LNCaP clone FGC (cell line): ENCODE data around the gene ICA1L.
"Not testable (repeated sequence)": the region's sequence is repeated elsewhere in the genome, so short reads cannot be mapped to it uniquely, and the experiment has no call there.

ENCODE experiments used
- DNase-seq: peaks from one replicate; pipeline ENCODE4 v3.0.0-alpha.2; 2011; ENCODE audit warnings: low read depth
- H3K4me3 ChIP-seq: 2 replicates; pipeline ENCODE4 v1.5.1; 2011; ENCODE audit warnings: mild to moderate bottlenecking, low read depth, low read length, control low read depth
- TF ChIP-seq, protein P1 (sequence below): IDR thresholded peaks from 2 replicates; pipeline ENCODE4 v1.5.1; 2012; ENCODE audit warnings: mild to moderate bottlenecking; ENCODE audit not compliant: control insufficient read depth, insufficient read depth; ENCODE audit errors: extremely low read depth

Gene ICA1L

DNA sequence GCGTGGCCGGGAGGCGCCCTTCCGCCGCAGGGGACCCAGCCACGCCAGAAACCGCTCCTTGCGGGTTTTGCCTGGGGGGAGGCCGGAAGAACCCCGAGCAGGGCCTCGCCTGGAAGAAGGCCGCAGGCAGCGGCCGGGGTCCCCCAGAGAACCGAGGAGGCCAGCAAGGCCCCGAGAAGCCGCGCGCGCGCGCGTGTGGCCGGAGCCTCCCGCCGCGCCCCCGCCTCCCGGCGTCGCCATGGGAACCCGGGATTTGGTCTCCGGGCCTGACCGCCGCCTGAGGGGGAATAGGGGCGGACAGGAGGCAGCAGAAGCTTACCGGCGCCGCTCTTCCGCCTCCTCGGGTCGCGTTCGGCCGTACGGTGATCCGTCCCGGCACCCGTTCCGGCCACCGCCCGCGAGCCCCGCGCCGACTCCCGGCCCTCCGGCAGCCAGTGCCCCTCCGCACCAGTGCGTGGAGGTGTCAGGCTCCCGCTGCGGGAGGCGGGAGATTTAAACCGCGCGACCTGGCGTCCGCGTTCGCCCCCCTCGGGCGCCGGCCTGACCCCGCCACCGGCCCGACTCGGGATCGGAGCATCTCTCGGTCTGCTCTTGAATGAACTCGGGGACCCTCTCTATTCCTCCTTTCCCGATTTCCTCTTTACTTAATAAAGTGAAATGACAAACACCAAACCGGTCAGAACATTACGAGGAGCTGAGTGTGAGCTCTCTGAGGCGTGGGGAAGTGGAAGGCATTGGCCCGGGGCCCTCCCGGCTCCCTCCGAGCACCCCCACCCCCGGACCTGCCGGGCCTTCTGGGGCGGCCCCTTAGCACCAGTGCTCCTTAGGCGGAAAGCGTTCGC, at the start of gene ICA1L:
ICA1L (minus strand) TSS at position 467 of the 842 bp plus-strand sequence. CDS start 42,757 bp downstream, outside the sequence.
- no peak for DNase-seq
- TF ChIP-seq, protein P1, sequence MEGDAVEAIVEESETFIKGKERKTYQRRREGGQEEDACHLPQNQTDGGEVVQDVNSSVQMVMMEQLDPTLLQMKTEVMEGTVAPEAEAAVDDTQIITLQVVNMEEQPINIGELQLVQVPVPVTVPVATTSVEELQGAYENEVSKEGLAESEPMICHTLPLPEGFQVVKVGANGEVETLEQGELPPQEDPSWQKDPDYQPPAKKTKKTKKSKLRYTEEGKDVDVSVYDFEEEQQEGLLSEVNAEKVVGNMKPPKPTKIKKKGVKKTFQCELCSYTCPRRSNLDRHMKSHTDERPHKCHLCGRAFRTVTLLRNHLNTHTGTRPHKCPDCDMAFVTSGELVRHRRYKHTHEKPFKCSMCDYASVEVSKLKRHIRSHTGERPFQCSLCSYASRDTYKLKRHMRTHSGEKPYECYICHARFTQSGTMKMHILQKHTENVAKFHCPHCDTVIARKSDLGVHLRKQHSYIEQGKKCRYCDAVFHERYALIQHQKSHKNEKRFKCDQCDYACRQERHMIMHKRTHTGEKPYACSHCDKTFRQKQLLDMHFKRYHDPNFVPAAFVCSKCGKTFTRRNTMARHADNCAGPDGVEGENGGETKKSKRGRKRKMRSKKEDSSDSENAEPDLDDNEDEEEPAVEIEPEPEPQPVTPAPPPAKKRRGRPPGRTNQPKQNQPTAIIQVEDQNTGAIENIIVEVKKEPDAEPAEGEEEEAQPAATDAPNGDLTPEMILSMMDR, result 0 out of 2 replicates have a peak, but pooled peaks have one; percentile 19
- H3K4me3 ChIP-seq, result peak within 1 kb of the TSS; percentile 74

DNA sequence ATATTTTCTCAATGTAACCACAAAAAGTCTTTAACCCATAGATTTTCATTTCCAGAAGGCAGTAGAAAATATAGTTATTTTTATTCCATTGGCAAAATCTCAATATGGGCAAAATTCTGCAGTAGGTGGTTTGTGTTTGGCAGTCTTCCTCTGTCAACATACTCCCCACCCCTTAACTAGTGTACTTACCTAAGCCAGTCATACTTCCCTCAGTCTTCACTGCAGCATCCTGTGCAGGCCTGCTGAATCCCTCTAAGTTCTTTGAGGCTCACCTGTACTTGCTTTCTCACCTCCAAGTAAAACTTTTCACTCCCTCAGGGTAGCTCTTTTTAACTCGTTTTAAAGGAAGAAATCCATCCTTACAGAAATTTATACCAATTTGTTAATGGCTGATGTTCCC, 47.3 kb upstream of the ICA1L start:
- TF ChIP-seq, protein P1, result no peak
- no peak overlapping the region for H3K4me3 ChIP-seq
- DNase-seq, result no peak

DNA sequence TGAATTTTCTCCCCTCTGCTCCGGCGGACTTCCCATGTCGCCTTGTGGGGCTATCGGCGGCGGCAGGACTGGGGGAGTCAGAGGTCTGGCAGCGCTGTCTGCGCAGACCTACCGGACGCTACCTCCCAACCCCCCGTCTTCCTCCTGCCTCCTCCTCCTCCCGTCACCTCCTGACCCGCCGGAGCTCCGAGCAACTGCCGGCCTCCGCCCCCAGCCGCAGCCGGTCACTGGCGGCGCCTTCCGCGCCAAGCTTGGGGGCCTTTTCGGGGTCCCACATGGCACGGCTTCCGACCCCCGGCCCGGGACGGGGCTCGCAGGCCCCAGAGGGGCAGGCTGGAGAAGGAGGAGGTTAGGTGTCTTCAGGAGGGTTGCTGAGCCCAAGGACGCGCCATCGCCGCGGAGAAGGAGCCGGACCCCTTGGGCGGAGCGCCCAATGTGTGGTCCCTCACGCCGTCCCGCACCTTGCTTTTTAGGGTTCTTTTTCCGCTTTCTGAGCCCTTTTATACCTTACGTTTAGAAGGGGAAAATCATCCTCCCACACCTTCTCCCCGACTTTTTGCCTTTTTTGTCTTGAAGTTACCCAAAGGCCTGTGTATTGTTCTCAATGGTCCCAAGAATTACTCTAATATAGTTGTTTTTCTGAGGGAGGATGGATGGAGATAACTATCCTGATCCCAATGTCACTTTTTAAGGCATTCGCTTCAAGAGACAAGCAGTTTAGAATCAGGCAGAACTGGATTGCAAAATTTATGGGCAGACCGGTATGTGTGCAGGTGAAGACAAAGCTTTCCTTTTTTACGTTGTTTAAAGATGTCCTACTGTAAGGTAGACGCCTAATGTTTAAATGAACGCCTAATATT, 41.0 kb upstream of the ICA1L start:
- peak overlapping the region; percentile 75 for H3K4me3 ChIP-seq
- DNase-seq, result not testable (repeated sequence)

GRCh38 chr2:202911512-202912341, 40.2 kb upstream of the ICA1L start, which contains the start of the genes CARF and WDR12:
CARF (plus strand) TSS chr2:202912275; CDS start chr2:202941903, 29,628 bp downstream.
WDR12 (minus strand) TSS chr2:202911673; CDS start chr2:202911476, 197 bp downstream.
- TF ChIP-seq, protein P1, result no peak
- DNase-seq, result peak; percentile 81

DNA sequence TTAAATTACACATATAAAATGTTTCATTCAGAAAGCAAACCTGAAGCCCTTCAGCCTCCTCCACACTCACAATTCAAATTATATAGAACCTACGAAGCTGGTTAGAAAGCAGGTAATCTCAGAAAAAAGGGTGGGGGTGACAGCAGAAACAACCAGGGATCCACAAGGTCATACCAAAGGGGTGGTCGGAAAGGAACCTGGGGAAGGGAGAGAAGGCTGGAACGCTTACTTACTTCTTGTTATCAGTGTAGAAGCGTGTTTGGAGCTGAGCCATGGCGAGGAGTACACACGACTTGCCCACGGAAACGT, 39.6 kb upstream of the ICA1L start:
- DNase-seq, result no peak
- H3K4me3 ChIP-seq, result peak overlapping the region; percentile 75
- TF ChIP-seq, protein P1, result no peak

More at GRCh38 chr2:202911512-202912341, 40.2 kb upstream of the ICA1L start, which contains the start of the genes CARF and WDR12:
- H3K4me3 ChIP-seq, result peak within 1 kb of the TSS; percentile 75

DNA sequence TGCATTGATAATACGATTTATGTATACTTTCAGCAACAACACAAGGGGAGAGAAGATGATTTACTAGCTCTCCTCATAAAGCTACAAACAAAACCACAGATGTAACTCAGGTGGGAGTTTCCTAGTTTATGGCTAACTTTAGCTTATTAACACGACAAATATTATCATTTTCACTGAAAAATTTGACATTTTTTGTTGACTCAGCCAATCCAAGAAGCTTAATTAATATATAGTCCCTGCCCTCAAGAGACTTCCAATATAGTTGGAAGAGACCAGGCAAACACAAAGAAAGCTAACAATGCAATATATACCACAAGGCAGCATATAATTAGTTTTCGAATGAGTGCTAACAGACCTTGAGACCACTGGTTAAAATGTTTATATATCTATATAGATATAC, 39.1 kb upstream of the ICA1L start:
- DNase-seq, result no peak
- H3K4me3 ChIP-seq, result peak overlapping the region; percentile 75

GRCh38 chr2:202910250-202910649, 38.7 kb upstream of the ICA1L start:
- H3K4me3 ChIP-seq, result peak overlapping the region; percentile 75
- DNase-seq, result not testable (repeated sequence)

More for the DNA sequence above, 39.1 kb upstream of the ICA1L start:
- TF ChIP-seq, protein P1, result no peak
